ENCODE results near the gene FAM181A.

- TF ChIP-seq, protein P1, sequence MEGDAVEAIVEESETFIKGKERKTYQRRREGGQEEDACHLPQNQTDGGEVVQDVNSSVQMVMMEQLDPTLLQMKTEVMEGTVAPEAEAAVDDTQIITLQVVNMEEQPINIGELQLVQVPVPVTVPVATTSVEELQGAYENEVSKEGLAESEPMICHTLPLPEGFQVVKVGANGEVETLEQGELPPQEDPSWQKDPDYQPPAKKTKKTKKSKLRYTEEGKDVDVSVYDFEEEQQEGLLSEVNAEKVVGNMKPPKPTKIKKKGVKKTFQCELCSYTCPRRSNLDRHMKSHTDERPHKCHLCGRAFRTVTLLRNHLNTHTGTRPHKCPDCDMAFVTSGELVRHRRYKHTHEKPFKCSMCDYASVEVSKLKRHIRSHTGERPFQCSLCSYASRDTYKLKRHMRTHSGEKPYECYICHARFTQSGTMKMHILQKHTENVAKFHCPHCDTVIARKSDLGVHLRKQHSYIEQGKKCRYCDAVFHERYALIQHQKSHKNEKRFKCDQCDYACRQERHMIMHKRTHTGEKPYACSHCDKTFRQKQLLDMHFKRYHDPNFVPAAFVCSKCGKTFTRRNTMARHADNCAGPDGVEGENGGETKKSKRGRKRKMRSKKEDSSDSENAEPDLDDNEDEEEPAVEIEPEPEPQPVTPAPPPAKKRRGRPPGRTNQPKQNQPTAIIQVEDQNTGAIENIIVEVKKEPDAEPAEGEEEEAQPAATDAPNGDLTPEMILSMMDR (IDR thresholded peaks at IDR 0.05), result no peak
- TF ChIP-seq EZH2 (IDR thresholded peaks at IDR 0.05), result no peak
Measured at GRCh38 chr14:93912782-93913181, 14.4 kb upstream of the FAM181A start.
